GM12864 (cell line): ENCODE measurements around the gene GSPT1.

Source experiments
- DNase-seq: peaks from one replicate; pipeline ENCODE4 v3.0.0-alpha.2; 2011; ENCODE audit warnings: low read depth
- H3K4me3 ChIP-seq: 2 replicates; pipeline ENCODE4 v1.5.1; 2011; ENCODE audit warnings: mild to moderate bottlenecking, low read depth, low read length, control low read depth
- TF ChIP-seq, protein P1 (sequence below): IDR thresholded peaks from 2 replicates; pipeline ENCODE4 v1.5.1; 2011; ENCODE audit warnings: low read depth, mild to moderate bottlenecking, moderate library complexity, low read length, control low read depth, inconsistent platforms; ENCODE audit errors: missing control alignments

GSPT1 gene

DNA sequence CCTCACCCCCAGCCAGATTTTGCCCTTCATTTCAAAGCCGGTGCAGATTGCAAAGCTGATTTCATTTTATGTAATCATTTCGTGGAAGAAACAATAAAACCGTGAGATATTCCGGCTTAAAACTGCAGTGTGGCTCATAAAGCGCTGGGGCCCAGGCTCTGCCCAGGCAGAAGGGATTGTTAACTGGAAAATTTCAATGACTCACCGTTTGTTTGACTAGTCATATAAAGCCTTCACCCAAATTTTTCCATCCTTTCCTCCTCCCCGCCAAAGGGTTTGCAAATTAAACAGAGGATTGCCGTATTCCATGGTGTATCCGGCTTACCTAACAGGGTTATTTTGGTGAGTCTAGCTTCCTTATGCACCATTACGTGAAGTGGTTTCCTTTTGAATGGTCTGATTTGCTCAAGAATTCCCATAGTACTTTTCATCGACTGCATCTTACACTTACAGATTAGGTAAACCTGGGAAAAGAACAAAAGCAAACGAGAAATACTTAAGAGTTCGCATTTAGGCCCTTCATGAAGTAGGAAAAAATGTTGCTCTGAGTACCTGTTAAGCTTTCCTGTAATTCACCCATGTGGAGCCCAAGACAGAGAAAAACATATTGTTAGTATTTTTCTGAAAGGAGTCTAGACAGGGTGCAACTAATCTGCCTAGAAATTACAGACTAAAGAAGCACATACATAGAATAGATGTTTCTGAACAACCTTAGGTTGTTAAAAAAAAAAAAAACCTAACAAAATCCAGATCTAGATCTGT lies 949 bp upstream of the GSPT1 start:
- no peak for DNase-seq
- peak overlapping the region; percentile 60 for H3K4me3 ChIP-seq
- TF ChIP-seq, protein P1, sequence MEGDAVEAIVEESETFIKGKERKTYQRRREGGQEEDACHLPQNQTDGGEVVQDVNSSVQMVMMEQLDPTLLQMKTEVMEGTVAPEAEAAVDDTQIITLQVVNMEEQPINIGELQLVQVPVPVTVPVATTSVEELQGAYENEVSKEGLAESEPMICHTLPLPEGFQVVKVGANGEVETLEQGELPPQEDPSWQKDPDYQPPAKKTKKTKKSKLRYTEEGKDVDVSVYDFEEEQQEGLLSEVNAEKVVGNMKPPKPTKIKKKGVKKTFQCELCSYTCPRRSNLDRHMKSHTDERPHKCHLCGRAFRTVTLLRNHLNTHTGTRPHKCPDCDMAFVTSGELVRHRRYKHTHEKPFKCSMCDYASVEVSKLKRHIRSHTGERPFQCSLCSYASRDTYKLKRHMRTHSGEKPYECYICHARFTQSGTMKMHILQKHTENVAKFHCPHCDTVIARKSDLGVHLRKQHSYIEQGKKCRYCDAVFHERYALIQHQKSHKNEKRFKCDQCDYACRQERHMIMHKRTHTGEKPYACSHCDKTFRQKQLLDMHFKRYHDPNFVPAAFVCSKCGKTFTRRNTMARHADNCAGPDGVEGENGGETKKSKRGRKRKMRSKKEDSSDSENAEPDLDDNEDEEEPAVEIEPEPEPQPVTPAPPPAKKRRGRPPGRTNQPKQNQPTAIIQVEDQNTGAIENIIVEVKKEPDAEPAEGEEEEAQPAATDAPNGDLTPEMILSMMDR = no peak

DNA sequence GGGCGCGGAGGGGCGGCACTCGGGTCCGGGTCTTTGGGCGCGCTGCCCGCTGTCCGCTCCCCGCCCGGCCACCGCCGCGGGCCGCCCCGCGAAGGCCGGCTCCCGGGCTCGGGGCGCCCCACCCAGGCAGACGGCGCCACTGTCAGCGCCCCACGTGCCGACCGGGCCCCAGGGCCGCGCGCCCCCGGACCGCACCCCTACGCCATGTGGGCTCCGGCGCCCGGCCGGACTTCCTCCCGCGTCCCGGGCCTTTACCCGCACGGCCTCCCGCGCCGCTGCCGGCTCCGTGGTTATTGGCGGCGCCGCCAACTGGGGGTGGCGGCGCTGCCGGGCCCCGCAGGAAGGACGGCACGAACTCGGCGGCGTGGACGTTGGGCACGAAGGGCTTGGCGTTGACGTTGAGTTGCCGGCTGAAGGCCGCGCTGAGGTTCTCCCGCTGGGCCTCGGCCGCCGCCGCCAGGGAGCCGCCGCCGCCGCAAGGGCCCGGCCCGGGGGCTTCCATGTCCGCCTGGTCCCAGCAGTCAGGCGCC lies 577 bp downstream of the GSPT1 start:
- peak overlapping the region; percentile 63 for H3K4me3 ChIP-seq
- DNase-seq = no peak
- TF ChIP-seq, protein P1 = no peak

DNA sequence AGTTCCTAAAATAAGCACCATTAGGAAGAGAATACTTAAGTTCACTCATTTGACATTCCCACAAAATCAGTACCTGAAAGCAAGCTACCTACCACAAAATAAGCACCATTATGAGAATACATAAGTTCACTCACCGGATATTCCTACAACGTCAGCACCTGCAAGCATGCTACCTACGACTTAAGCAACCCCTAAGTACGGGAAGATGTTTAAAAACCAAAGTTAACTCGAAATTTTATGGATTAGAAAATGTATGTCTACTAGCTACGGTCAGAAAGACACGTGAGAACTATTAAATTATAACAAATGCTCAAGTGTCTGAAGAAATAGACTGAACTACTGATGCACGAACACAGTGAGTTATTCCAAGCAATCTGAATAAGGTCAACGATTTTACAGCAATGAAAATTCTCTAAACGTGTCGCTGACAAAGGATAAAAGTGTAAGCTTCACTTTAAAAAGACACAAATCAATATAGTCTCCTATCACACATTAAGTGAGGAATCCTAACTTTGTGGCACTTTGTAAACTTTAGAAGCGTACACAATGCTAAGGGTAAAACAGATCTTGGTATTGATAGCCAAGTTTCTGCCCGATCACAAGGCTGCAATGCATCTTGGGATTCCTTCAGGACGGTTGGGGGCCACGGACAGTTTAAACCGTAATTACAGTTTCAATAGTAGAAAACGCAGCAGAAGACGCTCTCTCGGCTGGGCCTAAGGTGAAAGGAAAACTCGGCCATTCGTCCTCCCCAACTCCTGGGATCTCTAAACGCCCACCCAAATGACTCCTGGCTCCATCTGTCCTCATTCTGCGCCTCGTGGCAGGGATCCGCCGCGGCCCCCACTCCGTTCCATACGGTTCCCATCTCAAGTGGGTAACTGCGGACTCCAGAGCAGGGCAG lies 1.3 kb downstream of the GSPT1 start:
- no peak for DNase-seq
- TF ChIP-seq, protein P1 = no peak

DNA sequence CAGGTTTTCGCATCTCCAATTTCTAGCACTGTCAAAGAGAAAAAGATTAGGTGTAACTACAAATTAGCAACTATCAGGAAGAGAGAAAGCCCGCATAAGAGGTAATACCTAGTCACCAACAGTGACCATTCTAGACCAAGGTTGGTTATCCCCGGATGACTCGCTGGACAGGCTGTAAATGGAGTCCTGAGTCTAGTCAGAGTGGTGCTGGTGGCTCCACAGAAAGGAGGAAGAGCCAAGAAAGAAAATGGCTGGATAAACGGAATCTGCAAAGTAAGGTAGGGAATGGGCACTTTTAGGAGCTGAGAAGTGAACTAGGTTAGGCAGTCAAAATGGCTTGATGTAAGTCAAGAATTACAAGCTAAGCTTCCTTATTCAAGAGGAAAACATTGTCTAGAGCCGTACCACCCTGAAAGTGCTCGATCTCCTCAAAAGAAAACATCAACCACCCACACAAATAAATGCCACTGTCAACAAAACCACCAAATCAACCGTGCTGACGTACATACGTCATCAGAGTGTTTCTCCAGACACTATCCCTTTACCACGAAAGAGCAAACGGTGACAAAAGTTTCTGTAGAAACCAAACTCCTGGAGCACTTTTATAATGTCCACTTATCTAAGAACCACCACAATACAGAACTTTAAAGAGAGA lies 2.2 kb downstream of the GSPT1 start:
- H3K4me3 ChIP-seq = peak overlapping the region; percentile 63
- DNase-seq = no peak
- TF ChIP-seq, protein P1 = no peak

More for the DNA sequence above, 1.3 kb downstream of the GSPT1 start:
- H3K4me3 ChIP-seq = peak overlapping the region; percentile 63

DNA sequence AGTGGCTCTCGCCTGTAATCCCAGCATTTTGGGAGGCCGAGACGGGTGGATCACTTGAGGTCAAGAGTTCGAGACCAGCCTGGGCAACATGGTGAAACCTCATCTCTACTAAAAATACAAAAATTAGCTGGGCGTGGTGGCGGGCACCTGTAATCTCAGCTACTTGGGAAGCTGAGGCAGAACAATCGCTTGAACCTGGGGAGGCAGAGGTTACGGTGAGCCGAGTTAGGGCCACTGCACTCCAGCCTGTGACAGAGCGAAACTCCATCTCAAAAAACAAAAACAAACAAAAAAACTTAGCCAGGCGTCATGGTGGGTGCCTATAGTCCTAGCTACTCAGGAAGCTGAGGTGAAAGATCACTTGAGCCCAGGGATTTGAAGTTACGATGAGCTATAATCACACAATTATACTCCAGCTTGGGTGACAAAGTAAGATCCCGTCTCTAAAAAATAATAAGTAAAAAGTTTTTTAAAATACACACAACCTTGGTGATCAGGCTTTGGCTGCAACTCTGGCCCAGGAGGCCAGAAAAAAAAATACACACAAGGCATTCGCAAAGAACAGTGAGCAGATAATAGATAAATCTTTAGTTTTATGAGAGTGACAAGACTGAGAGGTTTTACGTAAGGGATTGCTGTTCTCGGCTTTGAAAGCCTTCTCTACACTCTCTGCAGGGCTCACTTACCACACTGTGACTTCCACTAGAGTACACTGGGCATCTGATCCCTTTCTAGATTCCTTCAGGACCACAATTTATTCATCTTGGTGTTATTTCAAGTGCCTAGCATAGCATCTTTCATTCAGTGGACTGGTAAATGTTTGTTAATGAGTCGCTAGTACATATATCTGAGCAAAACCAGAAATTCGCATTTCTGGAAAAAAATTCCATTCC lies 5.9 kb downstream of the GSPT1 start:
- DNase-seq = no peak

More for the DNA sequence above, 5.9 kb downstream of the GSPT1 start:
- no peak overlapping the region; the same call in 1 of the 2 replicates for H3K4me3 ChIP-seq
- TF ChIP-seq, protein P1 = no peak
